H9 (cell line): ENCODE data around the gene CACNA1A. TPM values are rescaled to one million over a fixed set of nuclear protein-coding genes. Genes with fewer than 3 reads are reported as not detected.

Experiments
- DNase-seq: peaks from one replicate; pipeline ENCODE4 v3.0.0-alpha.2; 2017
- H2AFZ ChIP-seq: one replicate; pipeline ENCODE4 v1.6.1; 2013; ENCODE audit warnings: mild to moderate bottlenecking, low read length, control low read depth, moderate library complexity
- H2AK5ac ChIP-seq: 2 replicates; pipeline ENCODE4 v1.6.1; 2013; ENCODE audit warnings: low read length, control low read depth, mixed read lengths; ENCODE audit not compliant: insufficient read length
- H2BK120ac ChIP-seq: one replicate; pipeline ENCODE4 v1.6.1; 2013; ENCODE audit warnings: low read depth, mild to moderate bottlenecking, low read length, control low read depth, inconsistent platforms; ENCODE audit not compliant: poor library complexity, severe bottlenecking
- H2BK12ac ChIP-seq: 2 replicates; pipeline ENCODE4 v1.6.1; 2013; ENCODE audit warnings: low read length, control low read depth, mixed read lengths, low read depth; ENCODE audit not compliant: insufficient read length
- H2BK15ac ChIP-seq: 2 replicates; pipeline ENCODE4 v1.6.1; 2013; ENCODE audit warnings: low read depth, low read length, control low read depth
- H2BK20ac ChIP-seq: one replicate; pipeline ENCODE4 v1.6.1; 2013; ENCODE audit warnings: low read depth, mild to moderate bottlenecking, low read length, control low read depth, inconsistent platforms; ENCODE audit not compliant: poor library complexity, severe bottlenecking
- H2BK5ac ChIP-seq: 2 replicates; pipeline ENCODE4 v1.6.1; 2013; ENCODE audit warnings: low read length, control low read depth, mixed read lengths; ENCODE audit not compliant: insufficient read length
- H3K14ac ChIP-seq: 2 replicates; pipeline ENCODE4 v1.6.1; 2013; ENCODE audit warnings: low read length, control low read depth; ENCODE audit not compliant: insufficient read depth
- H3K18ac ChIP-seq: 2 replicates; pipeline ENCODE4 v1.6.1; 2013; ENCODE audit warnings: low read depth, mild to moderate bottlenecking, mixed read lengths, low read length, control low read depth; ENCODE audit not compliant: insufficient read length
- H3K23ac ChIP-seq: 2 replicates; pipeline ENCODE4 v1.6.1; 2013; ENCODE audit warnings: low read length, control low read depth, mixed read lengths, low read depth; ENCODE audit not compliant: insufficient read length
- H3K23me2 ChIP-seq: 2 replicates; pipeline ENCODE4 v1.6.1; 2013; ENCODE audit warnings: low read depth, mild to moderate bottlenecking, mixed read lengths, low read length, control low read depth; ENCODE audit not compliant: insufficient read length, poor library complexity, severe bottlenecking
- H3K27ac ChIP-seq: 2 replicates; pipeline ENCODE4 v1.5.1; 2013; ENCODE audit warnings: low read length, control low read depth, mixed read lengths, low read depth; ENCODE audit not compliant: insufficient read length
- H3K27me3 ChIP-seq: 2 replicates; pipeline ENCODE4 v1.6.1; 2013; ENCODE audit warnings: low read length, control low read depth, inconsistent platforms; ENCODE audit not compliant: insufficient read depth
- H3K4ac ChIP-seq: 2 replicates; pipeline ENCODE4 v1.6.1; 2013; ENCODE audit warnings: low read depth, mild to moderate bottlenecking, control low read depth, inconsistent platforms, low read length, moderate library complexity
- H3K4me1 ChIP-seq: 2 replicates; pipeline ENCODE4 v1.6.1; 2013; ENCODE audit warnings: low read length, control low read depth, inconsistent platforms; ENCODE audit not compliant: insufficient read depth
- H3K4me2 ChIP-seq: 2 replicates; pipeline ENCODE4 v1.6.1; 2013; ENCODE audit warnings: low read length, control low read depth, mixed read lengths; ENCODE audit not compliant: insufficient read length, insufficient read depth
- H3K56ac ChIP-seq: 2 replicates; pipeline ENCODE4 v1.6.1; 2013; ENCODE audit warnings: low read depth, mild to moderate bottlenecking, mixed read lengths, low read length, control low read depth; ENCODE audit not compliant: insufficient read length
- H3K79me1 ChIP-seq: 2 replicates; pipeline ENCODE4 v1.6.1; 2013; ENCODE audit warnings: low read depth, mild to moderate bottlenecking, moderate library complexity, low read length, control low read depth, inconsistent platforms; ENCODE audit not compliant: insufficient read depth, poor library complexity, severe bottlenecking
- H3K79me2 ChIP-seq: 2 replicates; pipeline ENCODE4 v1.6.1; 2013; ENCODE audit warnings: low read length, control low read depth, inconsistent platforms; ENCODE audit not compliant: insufficient read depth
- H3K9ac ChIP-seq: 2 replicates; pipeline ENCODE4 v1.6.1; 2013; ENCODE audit warnings: low read length, control low read depth, mixed read lengths; ENCODE audit not compliant: insufficient read length; ENCODE audit errors: extremely low read depth
- H3K9me3 ChIP-seq: one replicate; pipeline ENCODE4 v1.6.1; 2013; ENCODE audit warnings: low read depth, low read length, inconsistent platforms; ENCODE audit not compliant: control insufficient read depth
- H3T11ph ChIP-seq: one replicate; pipeline ENCODE4 v1.6.1; 2013; ENCODE audit warnings: mild to moderate bottlenecking, low read length, control low read depth, inconsistent platforms
- H4K20me1 ChIP-seq: one replicate; pipeline ENCODE4 v1.6.1; 2013; ENCODE audit not compliant: control insufficient read depth, insufficient read length, insufficient read depth
- H4K5ac ChIP-seq: 2 replicates; pipeline ENCODE4 v1.6.1; 2013; ENCODE audit warnings: low read depth, mild to moderate bottlenecking, mixed read lengths, low read length, control low read depth; ENCODE audit not compliant: insufficient read length
- H4K8ac ChIP-seq: replicated peaks from 2 replicates; pipeline ENCODE4 v1.6.1; 2013; ENCODE audit warnings: low read length, control low read depth, mixed read lengths, low read depth; ENCODE audit not compliant: insufficient read length
- H4K91ac ChIP-seq: 2 replicates; pipeline ENCODE4 v1.6.1; 2013; ENCODE audit warnings: low read depth, mild to moderate bottlenecking, moderate library complexity, mixed read lengths, low read length, control low read depth; ENCODE audit not compliant: insufficient read length
- H3K27ac Mint-ChIP-seq, 3 experiments: 2 replicates in 2 of 3; 3 replicates in 1 of 3; pipeline ENCODE4 v1.8.0; 2020 to 2021; ENCODE audit warnings: mixed read lengths in 3 of 3, mild to moderate bottlenecking in 1 of 3, moderate library complexity in 1 of 3
- H3K27me3 Mint-ChIP-seq: 2 replicates; pipeline ENCODE4 v1.8.0; 2021; ENCODE audit warnings: low read depth, mild to moderate bottlenecking, moderate library complexity, mixed read lengths
- H3K36me3 Mint-ChIP-seq, 3 experiments: 2 replicates in 2 of 3; 3 replicates in 1 of 3; pipeline ENCODE4 v1.8.0; 2020 to 2021; ENCODE audit warnings: low read depth in 3 of 3, mixed read lengths in 3 of 3; ENCODE audit not compliant: insufficient read depth in 1 of 3
- H3K4me1 Mint-ChIP-seq, 2 experiments: 2 replicates each; pipeline ENCODE4 v1.8.0; 2020; ENCODE audit warnings: mixed read lengths in 2 of 2
- H3K4me3 Mint-ChIP-seq, 2 experiments: 2 replicates in 1 of 2; 3 replicates in 1 of 2; pipeline ENCODE4 v1.8.0; 2020 to 2021; ENCODE audit warnings: mild to moderate bottlenecking in 2 of 2, mixed read lengths in 2 of 2, moderate library complexity in 1 of 2
- H3K9me3 Mint-ChIP-seq, 2 experiments: 2 replicates in 1 of 2; 3 replicates in 1 of 2; pipeline ENCODE4 v1.8.0; 2020; ENCODE audit warnings: mild to moderate bottlenecking in 2 of 2, mixed read lengths in 2 of 2, moderate library complexity in 1 of 2
- WGBS: extraction: QIAGEN DNeasy Blood & Tissue Kit; methylation state at CpG from one replicate; pipeline ENCODE4 v1.1.7; 2013; ENCODE audit warnings: missing lambda C conversion rate, low lambda C conversion rate, mixed read lengths; ENCODE audit not compliant: insufficient read length; ENCODE audit errors: extremely low coverage; 5-methylcytosine and 5-hydroxymethylcytosine counted together
- total RNA-seq: library from RNA; stranded (reverse); gene quantifications from 2 replicates; pipeline ENCODE4 v1.2.1, GENCODE V29; 2021
- TF ChIP-seq, protein P1 (sequence below): fragments of 200-600 bp; sonication (generic); conservative IDR thresholded peaks from 3 replicates; pipeline ENCODE4 v1.8.0; 2021; ENCODE audit warnings: antibody characterized with exemption, mild to moderate bottlenecking

Gene CACNA1A
- total RNA-seq, 1 experiment from 2014 or later, result 8.0 TPM

GRCh38 chr19:13441810-13442512 is 64.3 kb downstream of the CACNA1A start:
- Histone ChIP-seq H4K8ac (no peak overlapping the region), H4K20me1 (no peaks in the 10 kb centered on the region), H2AK5ac (no peak overlapping the region), H3K9me3 (no peaks in the 10 kb centered on the region), H3K4me2 (no peak overlapping the region), H3K4ac (no peak overlapping the region), H3K79me1 (no peaks in the 10 kb centered on the region), H3K27ac (no peak overlapping the region), H3K23me2 (no peaks in the 10 kb centered on the region), H3T11ph (no peak overlapping the region), H3K23ac (no peak overlapping the region), H2BK120ac (no peak overlapping the region), H3K9ac (no peak overlapping the region), H2AFZ (no peak overlapping the region), H3K18ac (no peak overlapping the region), H3K14ac (no peak overlapping the region), H2BK12ac (no peak overlapping the region), H4K5ac (no peak overlapping the region), H3K79me2 (no peaks in the 10 kb centered on the region), H4K91ac (no peak overlapping the region), H2BK5ac (no peak overlapping the region), H3K27me3 (no peaks in the 10 kb centered on the region), H3K56ac (no peak overlapping the region), H2BK15ac (no peak overlapping the region), H3K4me1 (no peaks in the 10 kb centered on the region), H2BK20ac (no peak overlapping the region)
- TF ChIP-seq, protein P1, sequence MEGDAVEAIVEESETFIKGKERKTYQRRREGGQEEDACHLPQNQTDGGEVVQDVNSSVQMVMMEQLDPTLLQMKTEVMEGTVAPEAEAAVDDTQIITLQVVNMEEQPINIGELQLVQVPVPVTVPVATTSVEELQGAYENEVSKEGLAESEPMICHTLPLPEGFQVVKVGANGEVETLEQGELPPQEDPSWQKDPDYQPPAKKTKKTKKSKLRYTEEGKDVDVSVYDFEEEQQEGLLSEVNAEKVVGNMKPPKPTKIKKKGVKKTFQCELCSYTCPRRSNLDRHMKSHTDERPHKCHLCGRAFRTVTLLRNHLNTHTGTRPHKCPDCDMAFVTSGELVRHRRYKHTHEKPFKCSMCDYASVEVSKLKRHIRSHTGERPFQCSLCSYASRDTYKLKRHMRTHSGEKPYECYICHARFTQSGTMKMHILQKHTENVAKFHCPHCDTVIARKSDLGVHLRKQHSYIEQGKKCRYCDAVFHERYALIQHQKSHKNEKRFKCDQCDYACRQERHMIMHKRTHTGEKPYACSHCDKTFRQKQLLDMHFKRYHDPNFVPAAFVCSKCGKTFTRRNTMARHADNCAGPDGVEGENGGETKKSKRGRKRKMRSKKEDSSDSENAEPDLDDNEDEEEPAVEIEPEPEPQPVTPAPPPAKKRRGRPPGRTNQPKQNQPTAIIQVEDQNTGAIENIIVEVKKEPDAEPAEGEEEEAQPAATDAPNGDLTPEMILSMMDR, result no peak
- H3K9me3 Mint-ChIP-seq, result no peaks in the 10 kb centered on the region
- no peak overlapping the region for H3K27ac Mint-ChIP-seq
- H3K4me1 Mint-ChIP-seq, result no peaks in the 10 kb centered on the region
- no peak overlapping the region for H3K4me3 Mint-ChIP-seq
- H3K36me3 Mint-ChIP-seq, result peaks cover 0 to 1% (median 0%) of the 10 kb centered on the region in 3 experiments; a peak in 2 of 7 replicates
- peak; percentile 73 for DNase-seq
- WGBS, result no CpG with 5 or more reads among the region's 10 CpGs
- peaks cover 3% of the 10 kb centered on the region; the same call in 1 of the 2 replicates for H3K27me3 Mint-ChIP-seq
